OCI-M2 (cell line): ENCODE results near the gene GFI1B.
A peak's percentile ranks its signal among the peaks of the same experiment; 100 is the strongest.

Source experiments
- DNase-seq: peaks from one replicate; lab custom pipeline; 2025; ENCODE audit not compliant: unreplicated experiment; lab: John Stamatoyannopoulos, UW

The GFI1B gene

DNA sequence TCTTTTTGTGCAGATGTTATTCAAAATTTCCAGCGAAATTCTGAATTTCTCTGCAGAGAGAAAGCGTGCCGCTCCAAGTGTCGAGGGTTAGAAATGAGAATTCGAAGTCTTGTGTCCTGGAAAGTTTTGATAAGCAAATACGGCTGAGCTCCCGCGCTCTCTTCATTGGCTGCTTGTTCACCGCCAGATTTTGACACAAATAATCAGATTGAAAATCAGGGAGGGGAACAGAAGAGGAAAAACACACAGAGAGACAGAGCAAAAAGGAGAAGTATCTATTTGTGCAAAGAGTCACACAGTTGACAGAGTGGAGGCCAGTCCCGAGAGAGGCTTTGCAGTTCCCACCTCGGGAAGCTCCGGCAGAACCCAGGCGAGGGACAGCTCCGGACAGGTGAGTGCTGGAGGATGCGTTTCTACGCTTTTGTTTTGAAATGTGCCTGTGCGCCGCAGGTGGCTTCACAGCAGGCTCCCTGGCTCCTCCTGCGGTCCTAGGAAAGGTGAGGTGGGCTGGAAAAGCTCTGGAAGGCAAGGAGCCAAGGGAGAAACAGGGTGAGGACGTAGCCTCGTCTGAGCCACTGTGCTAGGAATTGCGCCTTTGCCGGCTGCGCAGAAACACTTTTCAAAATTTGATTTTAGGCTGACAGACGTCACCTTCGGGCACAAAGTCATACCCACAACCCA is at the start of gene GFI1B:
TSS of gene GFI1B (plus strand) at position 244 of the 681 bp plus-strand sequence. CDS start 7,985 bp downstream, outside the sequence.
- DNase-seq, result peak; percentile 68

DNA sequence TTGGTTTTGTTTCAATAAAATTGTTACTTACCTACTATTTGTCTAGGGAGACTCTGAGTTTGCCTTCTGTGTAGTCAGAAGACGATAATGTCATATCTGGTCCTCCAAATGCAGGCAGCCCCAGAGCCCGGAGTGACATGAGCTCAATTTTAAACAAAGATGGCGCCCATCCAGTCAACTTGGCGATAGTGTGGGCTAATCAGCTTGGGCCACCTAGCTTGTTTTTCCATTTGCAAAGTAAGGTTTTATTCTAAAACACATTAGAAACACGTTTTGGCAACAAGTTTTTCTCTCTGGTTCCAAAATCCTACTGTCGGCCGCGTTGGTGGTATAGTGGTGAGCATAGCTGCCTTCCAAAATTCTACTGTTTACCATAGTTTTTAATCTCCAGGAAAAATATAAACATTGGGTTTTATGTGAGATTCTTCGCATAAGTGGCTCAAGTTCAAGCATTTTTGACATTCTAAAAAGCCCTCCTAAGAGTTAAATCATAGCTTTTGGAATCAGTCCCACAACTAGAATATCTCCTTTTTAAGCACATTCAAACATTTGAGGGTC is 47.2 kb upstream of the GFI1B start:
- DNase-seq, result no peak

- no peak for DNase-seq
Measured at GRCh38 chr9:132935026-132935425, 43.5 kb upstream of the GFI1B start.

DNA sequence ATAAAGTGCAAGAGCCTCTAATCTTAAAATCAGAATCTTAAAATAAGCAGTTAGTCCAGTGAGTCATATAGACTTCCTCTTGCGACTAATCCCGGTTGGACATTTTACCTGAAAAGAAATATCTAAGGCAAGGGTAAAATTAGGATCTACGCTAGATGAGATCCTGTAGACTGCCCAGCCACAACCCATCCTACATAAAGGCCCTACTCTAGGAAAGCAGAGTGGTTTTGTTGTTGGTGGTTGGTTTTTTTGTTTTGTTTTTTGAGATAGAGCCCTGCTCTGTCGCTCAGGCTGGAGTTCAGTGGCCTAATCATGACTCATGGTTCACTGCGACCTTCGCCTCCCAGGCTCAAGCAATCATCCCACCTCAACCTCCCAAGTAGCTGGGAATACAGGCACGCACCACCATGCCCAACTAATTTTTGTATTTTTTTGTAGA is 41.0 kb upstream of the GFI1B start:
- DNase-seq, result no peak

- no peak for DNase-seq
Measured at GRCh38 chr9:132939169-132939568, 39.3 kb upstream of the GFI1B start.

DNA sequence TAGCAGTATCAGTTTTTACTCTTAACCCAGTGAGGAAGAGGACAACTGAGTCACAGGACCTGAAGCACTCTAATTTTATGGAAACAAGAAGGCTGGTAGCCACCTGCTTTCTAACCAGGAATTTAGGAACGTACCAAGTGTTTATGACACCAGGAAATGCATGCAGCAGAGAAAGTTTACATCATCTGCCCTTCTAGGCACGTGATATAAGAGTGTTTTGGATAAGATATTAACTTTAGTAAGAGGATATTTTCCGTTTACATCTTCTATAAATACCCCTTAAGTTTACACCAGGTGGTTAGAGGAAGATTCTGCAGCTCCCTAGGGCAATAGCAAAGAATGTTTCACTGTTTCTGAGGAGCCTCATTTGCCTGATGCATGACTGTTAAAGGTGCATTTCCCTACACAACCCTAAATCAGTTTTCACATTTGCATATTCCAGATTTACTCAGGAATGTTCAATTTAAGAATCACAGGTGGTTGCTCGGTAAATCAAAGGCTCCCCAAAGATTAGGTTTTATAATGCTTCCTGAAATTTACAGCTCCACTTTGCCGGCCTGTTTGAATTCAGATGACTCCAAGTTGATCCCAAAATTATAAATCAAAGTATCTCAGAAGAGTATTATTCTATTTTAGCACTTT is 35.8 kb upstream of the GFI1B start:
- DNase-seq, result no peak

- DNase-seq, result no peak
Measured at GRCh38 chr9:132943651-132944293, 34.7 kb upstream of the GFI1B start.

DNA sequence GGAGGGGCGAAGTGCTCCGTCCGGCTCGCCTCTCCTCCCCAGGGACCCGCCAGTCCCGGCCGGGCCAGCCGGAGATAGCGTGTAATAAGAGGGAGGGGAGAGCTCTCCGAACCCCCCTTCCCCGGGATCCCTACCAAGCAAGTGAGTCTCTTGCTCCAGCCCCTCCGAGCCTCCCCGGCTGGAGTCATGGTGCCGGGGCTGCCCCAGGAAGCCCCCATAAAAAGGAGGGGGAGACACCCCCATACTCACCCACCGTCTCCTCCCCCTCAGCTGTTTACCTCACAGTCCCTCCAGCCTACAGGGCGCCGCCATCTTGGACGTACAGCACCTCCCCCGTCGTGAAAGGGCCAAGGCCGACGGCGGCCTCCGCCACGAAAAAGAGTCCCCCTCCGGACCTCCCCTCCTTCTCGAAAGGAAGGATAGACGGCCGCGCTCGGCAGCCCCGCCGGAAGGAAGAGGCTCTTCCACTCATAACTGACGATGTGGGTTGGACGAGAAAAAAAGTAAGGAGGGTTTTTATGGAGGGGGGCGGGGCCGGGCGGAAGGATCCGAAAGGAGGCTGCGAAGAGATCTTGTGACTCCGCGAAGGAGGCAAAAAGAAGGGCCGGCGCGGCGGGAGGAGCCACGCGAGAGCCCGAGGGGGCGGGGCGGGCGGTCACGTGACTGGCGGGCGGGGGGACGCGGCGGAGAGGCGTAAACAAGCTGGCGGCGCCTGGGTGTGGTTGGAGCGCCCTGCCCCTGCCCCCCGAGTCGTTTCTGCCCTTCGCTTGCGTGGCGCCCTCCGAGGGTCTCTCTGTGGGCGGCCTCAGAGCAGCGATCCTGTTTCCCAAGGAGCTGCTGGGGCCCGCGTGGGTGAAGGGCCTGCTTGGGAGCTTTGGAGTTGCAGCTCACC is 34.0 kb upstream of the GFI1B start, which contains the start of gene TSC1:
TSS of gene TSC1 (minus strand) at position 323 of the 892 bp plus-strand sequence. CDS start 15,744 bp downstream, outside the sequence.
- DNase-seq, result no peak

GRCh38 chr9:132945186-132946130 is 33.0 kb upstream of the GFI1B start:
- DNase-seq, result no peak

DNA sequence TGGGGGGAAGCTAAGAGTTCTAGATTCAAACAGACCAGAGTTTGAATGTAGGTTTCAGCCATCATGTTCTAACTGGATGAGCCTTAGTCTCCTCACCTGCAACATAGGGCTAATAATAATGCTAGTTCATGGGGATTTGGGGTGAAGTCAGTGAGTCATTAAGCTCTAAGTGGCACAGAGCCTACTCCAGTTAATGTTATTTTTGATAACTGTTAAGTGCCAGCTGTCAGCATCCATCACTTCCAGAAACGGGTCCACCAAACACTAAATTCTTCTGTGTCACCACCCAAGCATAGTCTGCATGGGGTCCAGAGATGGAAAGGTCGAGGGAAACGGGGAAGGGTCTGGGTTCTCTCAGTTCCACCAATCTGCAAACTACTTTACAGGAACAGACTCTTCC is 32.3 kb upstream of the GFI1B start:
- no peak for DNase-seq

GRCh38 chr9:132946631-132947295 is 31.7 kb upstream of the GFI1B start:
- no peak for DNase-seq

DNA sequence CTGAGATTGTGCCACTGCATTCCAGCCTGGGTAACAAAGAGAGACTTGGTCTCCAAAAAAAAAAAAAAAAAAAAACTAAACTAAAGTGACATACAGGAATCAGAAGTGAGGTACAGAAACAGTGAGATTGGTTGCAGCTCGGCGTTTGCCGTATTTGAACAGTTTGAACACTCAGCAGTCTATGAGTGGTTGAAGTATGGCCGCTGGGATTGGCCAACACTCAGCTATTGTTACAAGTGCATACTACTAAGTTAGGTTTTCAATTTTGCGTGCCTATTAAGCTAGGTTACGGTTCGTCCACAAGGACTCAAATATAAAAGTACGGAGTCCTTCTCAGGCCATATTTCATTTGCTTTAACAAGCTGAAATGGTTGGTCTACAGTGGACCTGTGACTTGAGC is 30.7 kb upstream of the GFI1B start:
- no peak for DNase-seq

DNA sequence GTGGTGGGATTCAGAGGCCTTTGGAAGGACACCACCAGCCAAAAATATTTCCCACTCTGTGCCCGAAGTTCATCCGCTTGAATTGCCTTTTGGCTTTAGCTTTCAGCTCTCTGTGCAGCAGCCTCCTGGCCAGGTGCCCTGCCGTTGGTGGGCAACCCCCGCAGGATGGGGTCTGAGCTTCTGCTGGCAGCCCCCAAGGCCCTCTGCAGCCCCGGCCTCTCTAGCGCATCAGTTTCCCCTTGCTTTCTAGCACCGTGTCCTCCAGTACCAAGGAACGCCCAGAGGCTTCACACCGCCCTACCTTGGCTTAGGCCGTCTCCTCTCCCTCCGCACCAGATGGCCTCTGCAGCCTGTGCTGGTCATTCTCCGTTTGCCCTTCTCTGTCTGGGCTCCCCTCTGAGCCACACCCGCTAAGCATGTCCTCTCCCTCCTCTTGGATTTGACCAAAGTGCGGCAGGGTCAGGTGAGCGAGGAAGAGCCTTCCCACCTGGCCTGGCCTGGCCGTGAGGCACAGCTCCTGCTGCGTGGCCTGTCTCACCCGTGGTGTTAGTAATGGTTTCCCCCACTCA is 29.9 kb upstream of the GFI1B start:
- no peak for DNase-seq

DNA sequence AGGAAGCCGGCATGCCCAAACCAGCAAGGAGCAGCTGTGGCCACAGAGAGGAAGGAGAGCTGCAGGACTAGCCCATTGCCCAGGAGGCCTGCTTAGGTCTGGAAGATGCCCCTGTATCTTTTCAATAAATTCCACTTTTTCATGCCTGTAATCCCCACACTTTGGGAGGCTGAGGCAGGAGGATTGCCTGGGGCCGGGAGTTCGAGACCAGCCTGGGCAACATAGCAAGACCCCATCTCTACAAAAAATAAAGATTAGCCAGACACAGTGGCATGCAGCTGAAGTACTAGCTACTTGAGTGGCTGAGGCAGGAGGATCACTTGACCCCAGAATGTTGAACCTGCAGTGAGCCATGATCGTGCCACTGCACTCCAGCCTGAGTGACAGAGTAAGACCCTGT is 28.8 kb upstream of the GFI1B start:
- DNase-seq, result no peak

GRCh38 chr9:132955123-132955522 is 23.4 kb upstream of the GFI1B start:
- DNase-seq, result no peak

GRCh38 chr9:132955768-132956167 is 22.7 kb upstream of the GFI1B start:
- no peak for DNase-seq

- no peak for DNase-seq
Measured at GRCh38 chr9:132957805-132958204, 20.7 kb upstream of the GFI1B start.

DNA sequence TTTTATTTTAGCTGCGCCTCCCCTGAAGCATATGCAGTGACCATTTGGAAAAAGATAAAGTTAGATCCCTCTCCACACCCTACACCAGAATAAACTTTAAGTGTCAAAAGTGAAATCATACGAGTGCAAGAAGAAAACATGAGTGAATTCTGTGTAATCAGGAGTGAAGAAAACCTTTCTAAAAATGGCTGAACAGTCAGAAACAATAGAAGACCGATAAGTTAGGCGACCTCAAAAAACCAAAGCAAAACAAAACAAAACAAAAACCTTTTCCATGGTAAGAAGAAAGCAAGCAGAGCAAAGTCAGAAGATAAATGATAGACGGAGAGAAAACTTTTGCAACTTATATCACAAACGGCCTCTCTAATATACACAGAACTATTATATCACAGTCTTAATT is 17.5 kb upstream of the GFI1B start:
- no peak for DNase-seq

- no peak for DNase-seq
Measured at GRCh38 chr9:132965478-132965877, 13.0 kb upstream of the GFI1B start.
